GM19324 (cell line): ENCODE data around the gene ARPC5L.
"Not testable (repeated sequence)": the region's sequence is repeated elsewhere in the genome, so short reads cannot be mapped to it uniquely, and the experiment has no call there.

Source experiments
- ATAC-seq: cut with Tn5 transposase; IDR thresholded peaks from one replicate; pipeline ENCODE4 v1.9.1; 2021; ENCODE audit warnings: mild to moderate bottlenecking, moderate library complexity; ENCODE audit not compliant: unreplicated experiment, low FRiP score

ARPC5L gene

DNA sequence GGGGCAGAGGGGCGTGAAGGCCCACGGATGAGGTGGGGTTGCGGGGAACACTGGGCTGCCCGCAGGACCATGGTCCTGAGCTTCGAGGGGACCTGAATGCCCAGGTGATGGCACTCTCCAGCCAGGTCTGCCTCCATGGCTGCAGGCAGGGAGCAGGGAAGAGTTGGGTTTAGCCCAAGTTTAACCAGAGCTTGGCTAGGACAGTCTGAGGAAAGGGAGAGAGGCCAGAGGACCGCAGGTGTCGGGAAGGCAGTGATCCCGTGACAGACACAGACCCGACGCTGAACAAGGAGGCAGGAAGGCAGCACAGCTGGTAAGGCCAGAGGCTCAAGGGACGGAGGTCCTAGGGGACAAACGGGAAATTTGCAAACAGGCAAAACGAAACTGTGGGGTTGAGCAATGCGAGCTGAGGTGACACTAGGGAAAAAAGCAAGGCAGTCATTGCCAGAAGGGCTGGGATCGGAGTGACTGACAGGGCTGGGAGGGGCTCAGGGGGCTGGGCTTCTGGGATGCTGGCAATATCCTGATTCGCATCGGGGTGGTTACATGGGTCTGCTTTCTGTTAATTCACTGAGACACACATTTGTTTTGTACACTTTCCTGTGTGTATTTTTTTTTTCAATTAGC, 25.0 kb downstream of the ARPC5L start:
- ATAC-seq, result no peak

DNA sequence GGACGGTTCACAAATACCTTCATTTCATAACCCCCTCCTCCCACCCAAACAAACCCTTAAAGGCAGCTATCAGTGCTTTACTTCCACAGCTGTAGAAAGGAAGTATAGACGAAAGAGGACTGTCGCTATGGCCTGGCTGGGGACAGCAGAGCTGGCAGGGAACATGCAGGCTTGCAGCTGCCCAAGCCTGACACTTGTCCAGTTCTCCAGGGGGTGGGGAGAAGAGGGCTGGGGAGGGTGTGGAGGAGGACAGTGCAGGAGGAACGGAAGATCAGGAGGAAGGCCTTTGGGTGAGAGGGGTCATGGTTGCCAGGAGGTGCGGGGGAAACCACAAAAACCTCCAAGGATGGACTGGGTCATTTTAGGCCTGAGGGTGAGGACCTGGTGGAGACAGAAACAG, 25.9 kb downstream of the ARPC5L start:
- no peak for ATAC-seq

DNA sequence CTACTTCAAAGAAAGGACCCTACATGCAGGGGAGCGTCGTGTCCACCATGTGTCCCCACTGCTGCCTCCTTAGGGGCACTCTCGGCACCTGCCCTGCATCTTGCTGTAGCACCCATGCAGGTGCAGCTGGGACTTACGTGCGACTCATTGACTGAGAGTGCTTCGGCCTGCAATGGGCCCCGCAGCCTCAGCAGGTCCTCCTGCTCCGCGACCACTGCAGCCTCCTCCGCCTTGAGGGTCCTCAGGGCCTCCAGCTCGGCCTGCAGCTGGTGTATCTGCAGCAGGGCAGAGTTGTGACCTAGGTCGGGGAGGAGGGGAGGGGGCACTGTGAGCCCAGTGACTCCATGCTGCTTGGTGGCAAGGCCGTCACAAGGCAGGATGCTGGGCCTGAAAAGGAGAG, 27.1 kb downstream of the ARPC5L start:
- ATAC-seq, result no peak

DNA sequence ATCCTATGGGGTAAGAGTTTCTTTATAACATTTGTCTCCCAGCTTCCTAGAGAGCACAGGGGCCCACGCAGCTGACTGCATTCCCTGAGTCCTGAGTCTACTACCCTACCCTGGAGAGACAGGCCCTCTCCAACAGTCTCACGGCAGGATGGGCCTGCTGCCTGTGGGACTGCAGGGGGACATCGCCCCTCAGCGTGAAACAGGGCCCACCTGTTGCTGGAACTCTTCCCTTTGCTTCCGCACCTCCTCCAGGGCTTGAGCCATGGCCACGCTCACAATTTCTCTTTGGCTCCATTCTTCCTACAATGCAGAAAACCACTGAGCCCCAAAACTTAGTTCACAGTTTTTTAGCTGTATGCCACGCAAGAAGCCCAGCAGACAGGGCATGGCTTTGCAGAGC, 28.2 kb downstream of the ARPC5L start:
- no peak for ATAC-seq

DNA sequence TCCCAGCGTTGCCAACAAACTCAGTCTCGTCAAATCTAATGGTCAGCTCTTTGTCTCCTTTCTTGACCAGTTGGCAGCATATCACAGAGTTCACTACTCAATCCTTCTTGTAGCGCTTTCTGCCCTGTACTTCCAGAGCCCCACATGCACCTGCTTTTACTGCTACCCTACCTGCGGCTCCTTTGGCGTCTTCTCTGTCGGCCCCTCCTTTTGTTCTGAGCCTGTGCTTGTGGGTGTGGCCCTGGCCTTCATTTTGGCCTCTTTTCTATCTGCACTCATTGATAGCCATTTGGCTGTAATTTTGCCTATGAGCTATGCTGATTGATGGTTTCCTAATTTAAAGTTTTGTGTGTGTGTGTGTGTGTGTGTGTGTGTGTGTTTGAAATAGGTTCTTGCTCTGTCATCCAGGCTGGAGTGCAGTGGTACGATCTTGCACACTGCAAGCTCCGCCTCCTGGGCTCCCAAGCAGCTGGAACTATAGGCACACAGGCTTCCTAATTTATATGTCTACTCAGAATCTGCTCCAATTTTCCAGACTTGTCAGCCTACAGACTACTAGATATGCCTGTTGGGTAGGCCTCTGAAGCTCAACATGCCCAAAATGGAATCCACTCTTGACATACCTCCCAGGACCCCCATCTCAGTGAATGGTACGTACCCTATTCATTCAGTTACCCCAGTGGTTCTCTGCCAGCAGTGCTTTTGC, 32.3 kb downstream of the ARPC5L start:
- no peak for ATAC-seq

DNA sequence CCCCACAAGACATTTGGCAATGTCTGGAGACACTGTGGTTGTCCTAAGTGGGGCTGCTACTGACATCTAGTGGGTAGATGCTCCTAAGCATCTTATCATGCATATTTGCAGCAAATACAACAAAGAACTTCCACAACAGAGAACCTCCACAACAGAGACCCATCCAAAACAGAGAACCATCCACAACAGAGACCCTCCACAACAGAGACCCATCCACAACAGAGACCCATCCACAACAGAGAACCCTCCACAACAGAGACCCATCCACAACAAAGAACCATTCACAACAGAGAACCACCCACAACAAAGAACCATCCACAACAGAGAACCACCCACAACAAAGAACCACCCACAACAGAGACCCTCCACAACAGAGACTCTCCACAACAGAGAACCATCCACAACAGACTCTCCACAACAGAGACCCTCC, 32.8 kb downstream of the ARPC5L start:
- ATAC-seq, result no peak

DNA sequence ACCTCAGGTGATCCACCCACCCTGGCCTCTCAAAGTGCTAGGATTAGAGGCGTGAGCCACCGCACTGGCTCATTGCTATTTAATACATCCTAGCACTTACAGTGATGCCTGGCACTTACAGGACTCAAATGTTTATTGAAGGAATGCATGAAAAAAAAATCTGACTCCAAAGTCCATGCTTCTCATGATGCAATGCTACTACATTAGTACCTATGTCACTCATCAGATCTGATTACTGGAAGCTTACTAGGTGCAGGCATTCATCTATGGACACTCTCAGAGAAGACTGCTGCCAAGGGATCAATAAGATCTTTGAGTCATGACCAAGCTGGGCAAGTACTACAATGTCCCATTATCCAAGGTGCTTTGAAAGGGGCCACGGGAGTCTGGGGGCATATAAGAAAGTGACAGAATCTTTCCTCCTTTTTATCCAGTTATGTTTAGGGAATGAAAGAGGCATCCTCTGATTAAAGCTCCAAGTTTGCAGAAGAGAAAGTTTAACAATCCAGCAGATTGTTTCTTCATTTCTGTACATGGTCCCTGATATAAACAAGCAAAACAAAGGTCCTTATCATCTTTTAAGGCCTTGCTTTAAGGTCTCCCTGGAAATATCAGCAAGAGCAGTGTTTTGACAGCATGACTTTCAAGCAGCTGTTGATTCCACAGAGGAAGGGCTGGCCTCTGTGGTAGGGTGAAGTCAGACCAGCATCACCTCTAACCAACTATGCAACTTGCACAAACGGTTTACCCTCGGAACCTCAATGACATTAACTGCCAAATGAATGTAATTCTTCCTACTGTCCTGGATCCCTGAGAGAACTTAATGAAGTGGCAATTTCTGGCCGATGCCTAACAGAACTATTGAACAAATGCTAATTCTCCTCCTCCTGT, 35.9 kb downstream of the ARPC5L start:
- ATAC-seq, result no peak

DNA sequence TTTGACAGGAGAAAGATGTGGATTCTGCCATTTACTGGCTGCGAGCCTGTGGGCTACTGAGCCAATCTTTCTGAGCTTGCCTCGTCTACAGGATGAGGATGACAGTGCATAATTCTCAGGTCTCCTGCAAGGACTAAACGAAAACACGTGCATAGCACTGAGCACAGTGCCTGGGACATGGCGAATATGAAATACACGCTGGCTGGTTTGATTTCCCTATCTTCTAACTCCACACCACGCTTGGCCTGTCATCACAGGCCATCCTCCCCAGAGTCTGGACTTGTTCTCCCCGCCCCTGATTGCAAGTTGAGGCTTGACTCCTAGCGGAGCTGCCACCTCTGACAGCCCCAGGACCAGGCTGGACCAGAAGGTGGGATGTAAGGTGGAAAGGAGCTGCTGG, 37.9 kb downstream of the ARPC5L start:
- no peak for ATAC-seq

DNA sequence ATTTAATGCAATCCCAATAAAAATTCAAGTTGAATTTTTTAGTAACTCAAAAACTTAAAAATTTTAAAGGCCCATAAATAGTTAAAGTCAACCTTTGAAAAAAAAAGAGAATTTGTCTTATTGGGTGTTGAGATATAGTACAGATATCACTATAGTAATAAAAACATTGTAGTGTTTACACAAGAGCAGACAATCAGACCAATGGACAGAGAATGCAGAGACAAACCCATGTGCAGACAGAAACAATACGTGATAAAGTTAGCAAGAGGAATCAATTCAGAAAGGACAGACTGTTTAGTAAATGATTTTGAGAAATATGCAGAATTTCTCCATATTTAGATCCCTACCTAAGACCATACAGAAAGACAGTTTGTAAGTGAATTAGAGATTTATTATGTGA, 45.0 kb downstream of the ARPC5L start:
- ATAC-seq, result no peak

DNA sequence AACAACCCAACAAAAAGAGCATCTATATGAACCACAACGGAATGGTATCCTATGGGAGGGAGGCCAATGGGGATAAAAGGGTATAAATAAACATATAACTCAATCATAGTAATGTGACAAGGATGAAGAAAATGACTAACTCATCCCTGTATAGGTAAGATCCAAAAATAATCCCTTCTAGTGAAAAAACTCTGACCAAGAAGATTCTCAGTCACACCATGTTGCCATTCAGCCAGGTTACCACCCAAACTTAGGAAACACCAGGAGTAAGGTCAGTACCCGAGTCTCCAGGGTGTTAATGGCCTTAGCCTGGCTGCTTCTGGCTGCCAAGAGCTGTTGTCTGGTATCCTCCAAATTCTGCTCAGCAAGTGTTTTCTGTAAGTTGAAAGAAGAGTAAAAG, 46.2 kb downstream of the ARPC5L start:
- ATAC-seq, result no peak

DNA sequence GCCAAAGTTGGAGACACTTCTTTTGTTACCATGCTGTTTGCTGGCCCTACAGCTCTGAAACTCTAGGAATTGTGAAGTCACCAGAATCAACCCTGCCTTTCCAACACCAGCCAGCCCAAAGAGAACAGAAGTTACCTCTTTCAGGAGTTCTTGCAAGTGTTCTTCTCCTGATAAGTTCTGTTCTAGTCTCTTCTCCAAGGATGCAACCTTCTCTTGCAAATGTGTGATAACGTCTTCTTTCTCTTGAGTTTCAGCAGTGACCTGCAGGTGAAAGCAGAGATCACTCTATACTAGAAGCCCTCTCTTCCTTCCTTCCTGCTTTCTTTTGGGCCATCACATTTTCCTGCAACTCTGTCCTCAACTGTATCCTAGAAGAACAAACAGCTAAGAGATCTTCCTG, 49.8 kb downstream of the ARPC5L start:
- ATAC-seq, result no peak

DNA sequence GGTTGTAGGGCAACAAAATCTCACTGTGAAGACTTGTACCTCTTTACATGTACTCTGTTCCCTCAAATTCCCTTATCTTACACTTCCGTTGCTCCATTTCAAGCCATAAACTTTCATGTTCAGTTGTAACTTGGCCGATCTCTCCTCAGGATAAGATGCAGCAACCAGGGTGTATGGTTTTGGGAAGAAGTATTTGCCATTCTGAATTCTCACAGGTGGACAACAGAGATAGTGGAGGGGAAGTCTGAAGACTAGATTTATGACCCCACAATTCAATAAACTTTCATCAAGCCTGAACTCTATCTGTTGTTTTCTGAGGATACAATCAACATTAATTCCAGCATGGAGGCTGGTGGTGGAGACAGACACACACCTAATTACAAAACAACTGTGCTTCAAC, 51.4 kb downstream of the ARPC5L start:
- ATAC-seq, result no peak

DNA sequence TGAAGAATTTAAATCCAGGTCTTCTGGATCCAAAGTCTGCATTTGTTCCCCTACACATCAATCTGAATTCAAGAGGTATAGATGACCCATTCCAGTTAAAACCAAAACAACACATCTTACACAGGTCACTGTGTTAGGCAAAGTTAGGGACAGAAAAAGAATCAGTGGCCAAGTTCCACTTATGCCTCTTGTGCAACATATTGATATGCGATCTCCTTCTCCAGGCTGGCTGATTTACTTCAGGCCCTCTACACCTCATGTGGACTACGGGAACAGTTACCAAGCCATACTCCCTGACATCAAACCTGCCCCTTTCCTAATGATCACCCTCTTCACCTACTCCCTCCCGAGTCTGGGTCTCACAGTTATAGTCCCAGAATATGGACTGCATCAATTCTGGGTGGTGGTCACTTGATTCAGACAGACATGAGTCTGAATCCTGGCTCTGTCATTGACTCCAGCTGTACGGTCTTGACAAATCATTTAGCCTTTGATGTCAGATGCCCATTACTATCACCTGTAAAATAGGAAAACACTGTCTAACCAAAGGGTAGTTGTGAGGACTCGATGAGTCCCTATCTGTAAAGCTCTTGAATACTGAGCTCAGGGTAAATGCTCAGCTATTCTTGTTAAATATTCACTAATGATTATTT, 52.9 kb downstream of the ARPC5L start:
- no peak for ATAC-seq

DNA sequence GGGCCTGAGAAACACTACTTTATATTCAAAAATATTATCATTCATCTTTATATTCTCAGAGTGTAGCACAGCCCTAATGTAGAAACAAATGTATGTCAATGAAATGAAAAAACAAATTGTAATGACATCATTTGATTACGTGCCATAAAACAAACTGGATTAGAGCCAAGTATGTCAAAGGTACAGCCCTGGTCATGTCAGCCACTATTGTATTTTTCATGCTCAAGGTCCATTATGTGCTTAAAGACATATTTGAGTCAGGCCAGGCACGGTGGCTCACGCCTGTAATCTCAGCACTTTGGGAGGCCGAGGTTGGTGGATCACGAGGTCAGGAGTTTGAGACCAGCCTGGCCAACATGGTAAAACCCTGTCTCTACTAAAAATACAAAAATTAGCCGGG, 58.5 kb downstream of the ARPC5L start:
- ATAC-seq, result not testable (repeated sequence)
